Right ventricle myocardium superior (tissue), 1 donor: ENCODE measurements around the gene ZNF277. TPM values are rescaled to one million over a fixed set of nuclear protein-coding genes. Genes with fewer than 3 reads are reported as not detected.
"Not testable (repeated sequence)": the region's sequence is repeated elsewhere in the genome, so short reads cannot be mapped to it uniquely, and the experiment has no call there.

Experiments used
- ATAC-seq: fragments of 200-7000 bp; cut with Tn5 transposase; one replicate; pipeline ENCODE4 v1.9.1; 2020; ENCODE audit warnings: mild to moderate bottlenecking; ENCODE audit not compliant: poor library complexity
- DNase-seq: peaks from one replicate; pipeline ENCODE4 v3.0.0-alpha.2; 2020
- intact Hi-C: fragments of 100-400 bp; cut with DNase I; formaldehyde crosslinking; loops from one replicate; pipeline ENCODE4 v1.11.2; 2022
- total RNA-seq: library from RNA; stranded (reverse); fragmentation: NEBNext Ultra II Directional; extraction: Animal tissue kit (Norgen Biotek cat#: 25700); gene quantifications from one replicate; pipeline ENCODE4 v1.2.1, GENCODE V29; 2021
- donor health status: DM: no; HTN: yes; CAD: no; lungs with severe emphysema.

The ZNF277 gene
- total RNA-seq, 1 donor from 2014 or later: 12.6 TPM

DNA sequence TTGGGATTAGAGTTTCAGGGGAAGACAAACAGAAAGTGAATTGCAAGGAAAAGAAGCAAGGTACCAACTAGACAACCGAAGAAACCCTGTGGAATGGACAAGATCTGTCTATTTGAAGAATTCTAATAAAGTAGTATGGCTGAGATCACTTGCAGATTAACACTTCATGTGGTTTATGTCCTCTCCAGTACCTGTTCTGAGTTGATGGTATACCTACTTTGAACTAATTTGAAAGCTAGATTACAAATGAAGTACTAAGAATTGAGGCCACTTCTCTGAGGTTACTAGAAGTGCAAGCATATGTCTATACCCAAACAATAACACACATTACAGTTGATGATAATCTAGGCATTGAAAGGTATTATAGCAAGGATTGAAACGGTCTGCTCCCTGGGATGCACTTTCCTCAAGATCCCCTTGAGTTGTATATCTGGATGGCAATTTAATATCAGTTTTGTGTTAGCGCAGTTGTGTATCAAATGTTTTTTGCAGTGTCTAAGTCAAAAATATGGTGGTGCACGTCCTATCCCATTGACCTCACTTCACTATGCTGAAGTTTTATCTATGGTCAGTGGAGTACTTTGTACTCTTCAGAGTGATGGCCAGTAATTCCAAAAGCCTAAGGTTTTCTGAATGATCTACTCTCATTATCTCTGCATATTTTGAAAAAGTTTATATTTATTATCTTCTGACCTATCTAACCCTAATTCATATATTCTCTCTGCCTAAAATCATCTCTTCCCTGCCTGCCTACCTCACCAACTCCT, 25.9 kb downstream of the ZNF277 start:
- intact Hi-C loops: no loop called here
- ATAC-seq (peak; percentile 23), DNase-seq (no peak)

- DNase-seq (no peak), ATAC-seq (peak; percentile 86)
- intact Hi-C loops: no loop called here
Measured at GRCh38 chr7:112233048-112233697, 26.7 kb downstream of the ZNF277 start.

- DNase-seq (no peak), ATAC-seq (no peak)
- intact Hi-C loops: no loop called here
Measured at GRCh38 chr7:112234147-112234546, 27.7 kb downstream of the ZNF277 start.

GRCh38 chr7:112236597-112236996, 30.1 kb downstream of the ZNF277 start:
- intact Hi-C loops: no loop called here
- DNase-seq (no peak), ATAC-seq (no peak)

DNA sequence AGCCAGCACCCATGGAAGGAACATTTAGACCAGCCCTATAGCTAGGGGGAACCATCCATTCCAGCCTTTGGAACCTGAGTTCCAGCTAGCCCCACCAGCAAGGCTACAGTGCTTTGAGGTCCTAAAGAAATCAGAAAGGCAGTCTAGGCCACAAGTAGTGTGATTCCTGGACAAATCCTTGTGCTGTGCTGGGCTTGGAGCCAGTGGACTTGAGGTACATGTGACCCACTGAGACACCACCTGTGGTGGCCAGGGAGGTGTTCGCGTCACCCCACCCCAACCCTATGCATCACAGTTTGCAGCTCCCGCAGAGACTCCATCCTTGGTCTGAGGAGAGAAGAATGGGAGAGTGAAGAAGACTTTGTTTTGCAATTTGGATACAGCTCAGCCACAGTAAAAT, 31.8 kb downstream of the ZNF277 start:
- DNase-seq (no peak), ATAC-seq (no peak)
- intact Hi-C loops: no loop called here

- peak; percentile 38 for ATAC-seq
- intact Hi-C loops: no loop called here
Measured at GRCh38 chr7:112238852-112239610, 32.5 kb downstream of the ZNF277 start.

GRCh38 chr7:112248598-112248997, 42.1 kb downstream of the ZNF277 start:
- intact Hi-C loops: no loop called here
- DNase-seq: no peak
- no peak for ATAC-seq

More at GRCh38 chr7:112238852-112239610, 32.5 kb downstream of the ZNF277 start:
- DNase-seq: no peak

- intact Hi-C loops, DNase-seq, ATAC-seq: not testable (repeated sequence)
Measured at GRCh38 chr7:112249967-112250366, 43.5 kb downstream of the ZNF277 start.

DNA sequence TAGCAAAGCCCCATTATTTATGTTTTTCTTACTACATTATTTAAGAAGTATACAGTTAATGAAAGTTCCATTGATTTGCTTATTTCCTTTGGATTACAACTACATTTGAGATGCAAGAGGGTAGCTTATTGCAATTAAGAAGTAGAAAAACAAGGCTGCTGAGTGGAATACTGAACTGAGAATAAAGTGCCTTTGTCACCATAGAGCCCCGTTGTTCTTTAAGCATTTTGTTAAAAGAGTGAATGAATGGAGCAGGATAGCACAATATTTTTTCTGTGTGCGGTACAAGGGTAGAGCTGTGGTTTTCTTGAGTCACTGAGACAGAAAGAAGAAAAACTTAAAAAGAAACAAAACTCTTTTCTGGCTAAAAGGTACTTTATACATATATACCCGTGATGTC, 45.6 kb downstream of the ZNF277 start:
- no peak for ATAC-seq
- intact Hi-C loops: no loop called here
- DNase-seq: no peak

DNA sequence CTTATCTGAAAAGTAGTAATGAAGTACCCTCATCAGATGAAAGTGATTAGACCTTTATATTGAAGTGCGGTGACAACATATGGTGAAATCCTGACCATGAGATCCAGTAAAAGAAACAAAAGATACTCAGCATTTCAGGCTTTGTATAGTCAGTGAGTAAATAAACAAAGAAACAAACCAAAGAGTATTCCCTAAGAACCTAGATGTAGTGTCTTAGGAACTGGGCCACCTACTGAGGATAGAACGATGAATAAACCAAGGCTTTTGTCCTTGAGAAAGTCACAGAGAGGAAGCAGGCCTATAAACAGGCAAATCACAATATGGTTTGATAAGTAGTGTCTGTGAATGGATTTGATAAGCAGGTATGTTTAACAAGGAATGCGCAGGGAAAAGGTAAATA, 46.2 kb downstream of the ZNF277 start:
- ATAC-seq (no peak), DNase-seq (no peak)
- intact Hi-C loops: no loop called here

DNA sequence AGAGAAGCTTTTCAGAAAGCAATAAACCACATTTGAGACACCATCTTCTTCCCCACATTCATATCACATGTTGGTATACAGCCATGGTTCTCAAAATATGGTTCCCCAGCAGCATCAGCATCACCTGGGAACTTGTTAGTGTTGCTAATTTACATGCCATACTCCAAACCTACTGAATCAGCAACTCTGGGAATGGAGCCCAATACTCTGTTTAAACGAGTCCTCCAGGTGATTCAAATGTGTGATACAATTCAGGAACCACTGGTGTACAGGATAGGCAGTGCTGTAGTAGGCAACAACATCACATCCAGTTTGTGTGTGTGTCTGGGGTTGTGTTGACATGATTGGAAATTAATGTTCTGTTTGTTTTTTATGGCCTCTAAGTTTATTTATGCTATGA, 47.7 kb downstream of the ZNF277 start:
- intact Hi-C loops: no loop called here
- no peak for ATAC-seq
- DNase-seq: no peak

- ATAC-seq: no peak
- no peak for DNase-seq
- intact Hi-C loops: no loop called here
Measured at GRCh38 chr7:112254709-112255387, 48.4 kb downstream of the ZNF277 start.

DNA sequence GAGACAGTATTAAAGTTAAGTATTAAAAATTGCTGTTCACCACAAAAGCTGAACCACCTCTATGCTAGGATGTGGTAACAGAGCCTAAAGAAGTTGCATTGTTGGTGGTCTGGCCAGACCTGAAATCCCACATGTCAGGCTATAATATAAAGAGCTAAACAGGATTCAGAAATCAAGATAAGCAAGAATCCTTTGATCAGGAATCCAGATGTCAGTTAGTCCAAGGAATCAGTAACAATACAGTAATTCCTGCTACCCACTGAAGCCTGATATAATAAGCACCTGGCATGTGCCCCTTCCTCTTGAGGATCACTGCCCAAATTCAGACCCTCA, 48.9 kb downstream of the ZNF277 start:
- DNase-seq (no peak), ATAC-seq (no peak)
- intact Hi-C loops: no loop called here

- DNase-seq (no peak), ATAC-seq (no peak)
- intact Hi-C loops: no loop called here
Measured at GRCh38 chr7:112257073-112257472, 50.6 kb downstream of the ZNF277 start.

DNA sequence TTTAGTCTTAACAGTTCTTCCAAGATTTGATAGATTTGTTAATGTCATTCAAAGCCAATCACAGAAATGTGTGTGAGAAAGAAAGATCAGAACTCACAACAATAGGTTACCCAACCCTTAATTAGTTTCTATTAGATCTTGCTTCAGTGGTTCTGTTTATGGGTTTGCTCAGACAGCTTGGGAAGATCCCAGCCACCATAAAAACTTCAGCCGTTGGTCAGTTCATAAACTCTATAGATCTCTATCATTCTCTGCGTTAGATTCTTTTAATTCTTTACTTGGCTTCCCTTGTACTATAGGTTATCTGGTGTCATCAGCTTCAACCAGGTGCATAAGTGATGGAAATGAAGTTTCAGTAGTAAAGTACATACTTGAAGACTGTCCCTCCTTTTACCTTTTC, 54.4 kb downstream of the ZNF277 start:
- ATAC-seq: no peak
- intact Hi-C loops: no loop called here
- DNase-seq: no peak

DNA sequence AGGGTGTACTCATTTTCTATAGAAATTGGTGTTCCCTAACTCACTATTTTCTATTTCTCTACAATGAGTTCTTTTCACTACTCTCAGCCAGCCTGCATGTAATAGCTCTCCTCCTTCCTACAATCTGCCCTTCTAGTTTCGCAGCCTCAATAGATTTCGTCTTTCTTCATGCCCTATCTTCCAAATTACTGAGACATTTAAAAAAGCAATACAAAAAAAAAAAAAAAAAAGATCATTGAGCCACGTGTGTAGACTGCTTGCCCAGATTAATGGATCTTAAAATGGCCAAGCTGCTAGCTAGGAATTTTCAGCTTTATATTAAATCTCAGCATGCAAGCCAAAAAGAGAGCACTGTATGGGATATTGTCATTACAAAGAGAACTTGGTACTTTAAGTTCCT, 55.5 kb downstream of the ZNF277 start:
- ATAC-seq (no peak), DNase-seq (no peak)
- intact Hi-C loops: no loop called here

- peak; percentile 18 for ATAC-seq
- intact Hi-C loops: no loop called here
- DNase-seq: no peak
Measured at GRCh38 chr7:112262855-112263487, 56.5 kb downstream of the ZNF277 start.

DNA sequence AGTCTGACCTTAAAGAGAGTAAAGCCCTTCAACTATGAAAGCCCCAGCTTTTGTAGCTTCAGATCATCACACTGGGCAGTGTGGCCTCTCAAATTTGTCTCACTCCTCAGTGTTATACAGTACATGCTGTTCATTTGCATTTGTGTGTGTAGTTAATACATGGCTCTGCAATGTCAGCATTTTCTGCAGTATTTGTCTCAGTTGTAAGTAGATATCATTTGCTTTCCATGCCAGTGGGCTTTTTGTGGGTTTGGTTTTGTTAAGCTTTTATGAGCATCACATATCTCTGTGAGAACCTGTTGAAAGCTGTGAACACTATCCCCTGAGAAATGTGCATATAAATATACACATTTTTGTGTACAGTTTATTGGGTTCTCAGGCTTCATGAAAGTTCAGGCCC, 57.0 kb downstream of the ZNF277 start:
- no peak for DNase-seq
- ATAC-seq: peak; percentile 36
- intact Hi-C loops: no loop called here

GRCh38 chr7:112266141-112266540, 59.6 kb downstream of the ZNF277 start:
- ATAC-seq (no peak), DNase-seq (no peak)
- intact Hi-C loops: no loop called here
